Liver (tissue), 3 donors: Measurements from ENCODE around the gene SMR3A.

ENCODE experiments used
- CTCF ChIP-seq: fragments of 150-350 bp; IDR thresholded peaks from 2 replicates; pipeline ENCODE4 v1.5.1; 2017; ENCODE audit warnings: improper control_type of control experiment, low read depth, low read length; ENCODE audit not compliant: missing input control
- GABPA ChIP-seq, 2 donors: IDR thresholded peaks in 1 of 2; conservative IDR thresholded peaks in 1 of 2; 2 replicates each; pipeline ENCODE4 v1.6.1; 2016; ENCODE audit warnings: antibody characterized with exemption in 2 of 2, mild to moderate bottlenecking in 1 of 2, moderate library complexity in 1 of 2
- JUND ChIP-seq, 2 donors: IDR thresholded peaks; 2 replicates each; pipeline ENCODE4 v1.6.1; 2016; ENCODE audit warnings: antibody characterized with exemption in 2 of 2
- MAX ChIP-seq: IDR thresholded peaks from 2 replicates; pipeline ENCODE4 v1.6.1; 2016; ENCODE audit warnings: antibody characterized with exemption
- RAD21 ChIP-seq, 2 donors: IDR thresholded peaks; 2 replicates each; pipeline ENCODE4 v1.6.1; 2016; ENCODE audit warnings: antibody characterized with exemption in 2 of 2, mild to moderate bottlenecking in 2 of 2
- REST ChIP-seq: IDR thresholded peaks from 2 replicates; pipeline ENCODE4 v1.6.1; 2016; ENCODE audit warnings: antibody characterized with exemption, mild to moderate bottlenecking
- donor health status: healthy.
- donor health status: healthy.

- TF ChIP-seq CTCF: no peak
- no peak for TF ChIP-seq MAX
- TF ChIP-seq GABPA (IDR thresholded peaks at IDR 0.05 in 1 of 2, conservative IDR thresholded peaks at IDR 0.05 in 1 of 2): no peak
- no peak for TF ChIP-seq RAD21 (IDR thresholded peaks at IDR 0.05)
- no peak for TF ChIP-seq REST
- TF ChIP-seq JUND (IDR thresholded peaks at IDR 0.05): no peak
These were observed 12.2 kb downstream of the SMR3A start for GRCh38 chr4:70372760-70373159.
